H1 (cell line): ENCODE data around the gene OGG1. TPM values are rescaled to one million over a fixed set of nuclear protein-coding genes. Genes with fewer than 3 reads are reported as not detected.

Source experiments
- CTCF ChIA-PET: fragments of 300-600 bp; sonication (Branson Sonifier 250); formaldehyde crosslinking; loops from one replicate; lab custom pipeline; 2021; ENCODE audit not compliant: partially characterized antibody; lab: Charles Lee
- POLR2A ChIA-PET: fragments of 300-600 bp; sonication (Branson Sonifier 250); formaldehyde crosslinking; loops from one replicate; lab custom pipeline; 2021; ENCODE audit warnings: inconsistent platforms; ENCODE audit not compliant: partially characterized antibody; lab: Charles Lee
- DNase-seq, 2 experiments: peaks; one replicate each; pipeline versions ENCODE4 v3.0.0 to v3.0.0-alpha.2; 2010 to 2022; ENCODE audit warnings: low spot score in 2 of 2, low read depth in 1 of 2, mixed read lengths in 1 of 2
- FAIRE-seq: peaks from 2 replicates; lab custom pipeline; 2011; peaks lifted over from hg19 to GRCh38; lab: Jason Lieb, UNC
- H2AFZ ChIP-seq: 2 replicates; pipeline ENCODE4 v1.8.1; 2012; ENCODE audit warnings: low read length, inconsistent platforms
- H2AK5ac ChIP-seq: 2 replicates; pipeline ENCODE4 v1.6.1; 2013; ENCODE audit warnings: low read depth, low read length
- H2BK120ac ChIP-seq: replicated peaks from 2 replicates; pipeline ENCODE3; 2013; ENCODE audit warnings: low read depth, low read length, inconsistent platforms
- H2BK12ac ChIP-seq: 2 replicates; pipeline ENCODE4 v1.6.1; 2013; ENCODE audit warnings: low read depth, low read length
- H2BK15ac ChIP-seq: 2 replicates; pipeline ENCODE4 v1.6.1; 2013; ENCODE audit warnings: low read length
- H2BK20ac ChIP-seq: 2 replicates; pipeline ENCODE4 v1.6.1; 2013; ENCODE audit warnings: low read length
- H2BK5ac ChIP-seq: 2 replicates; pipeline ENCODE4 v1.6.1; 2013; ENCODE audit warnings: low read depth, low read length
- H3K14ac ChIP-seq: 2 replicates; pipeline ENCODE4 v1.6.1; 2013; ENCODE audit warnings: inconsistent platforms; ENCODE audit not compliant: insufficient read length
- H3K18ac ChIP-seq: 2 replicates; pipeline ENCODE4 v1.6.1; 2013; ENCODE audit warnings: low read length; ENCODE audit errors: extremely low read depth
- H3K23ac ChIP-seq: 2 replicates; pipeline ENCODE4 v1.6.1; 2013; ENCODE audit warnings: inconsistent platforms; ENCODE audit not compliant: insufficient read length
- H3K23me2 ChIP-seq: 2 replicates; pipeline ENCODE4 v1.6.1; 2013; ENCODE audit warnings: low read depth, low read length
- H3K27ac ChIP-seq: 2 replicates; pipeline ENCODE4 v1.6.1; 2011; ENCODE audit warnings: low read depth, low read length, inconsistent platforms
- H3K27me3 ChIP-seq, 4 experiments: replicated peaks in 1 of 4; 1 replicate in 1 of 4; 2 replicates in 3 of 4; pipeline versions ENCODE4 v1.6.1 to v1.8.1; 2011 to 2013; ENCODE audit warnings: low read length in 3 of 4, mild to moderate bottlenecking in 3 of 4, inconsistent platforms in 2 of 4, mixed read lengths in 2 of 4, moderate library complexity in 1 of 4; ENCODE audit not compliant: control insufficient read depth in 3 of 4, insufficient read depth in 3 of 4; ENCODE audit errors: extremely low read depth in 1 of 4
- H3K36me3 ChIP-seq, 4 experiments: 2 replicates each; pipeline versions ENCODE4 v1.6.1 to v1.8.1; 2011 to 2013; ENCODE audit warnings: mild to moderate bottlenecking in 4 of 4, low read length in 3 of 4, moderate library complexity in 2 of 4, control low read depth in 1 of 4, inconsistent platforms in 1 of 4; ENCODE audit not compliant: insufficient read depth in 4 of 4, control insufficient read depth in 2 of 4
- H3K4ac ChIP-seq: replicated peaks from 2 replicates; pipeline ENCODE3; 2013; ENCODE audit warnings: low read length, low read depth, mixed read lengths, inconsistent platforms; ENCODE audit not compliant: insufficient read length
- H3K4me1 ChIP-seq, 4 experiments: replicated peaks in 1 of 4; 1 replicate in 1 of 4; 2 replicates in 3 of 4; pipeline versions ENCODE4 v1.6.1 to v1.8.1; 2011 to 2013; ENCODE audit warnings: low read length in 3 of 4, inconsistent platforms in 2 of 4, mixed read lengths in 1 of 4; ENCODE audit not compliant: insufficient read depth in 4 of 4, control insufficient read depth in 3 of 4
- H3K4me2 ChIP-seq, 2 experiments: 2 replicates each; pipeline versions ENCODE4 v1.6.1 to v1.8.1; 2011 to 2013; ENCODE audit warnings: low read depth in 2 of 2, low read length in 2 of 2, control low read depth in 1 of 2, inconsistent platforms in 1 of 2, mild to moderate bottlenecking in 1 of 2; ENCODE audit not compliant: insufficient read depth in 1 of 2
- H3K4me3 ChIP-seq, 4 experiments: fragments of 200-600, 300-600 bp in 1 of 4; sonication (generic), shearing (Covaris generic), sonication (Bioruptor Twin) in 1 of 4; 2 replicates each; pipeline versions ENCODE4 v1.5.1 to v1.8.1; 2011 to 2016; ENCODE audit warnings: low read length in 4 of 4, low read depth in 3 of 4, control low read depth in 2 of 4, inconsistent platforms in 2 of 4, mild to moderate bottlenecking in 2 of 4, mixed read lengths in 1 of 4, moderate library complexity in 1 of 4; ENCODE audit not compliant: insufficient read depth in 2 of 4; ENCODE audit errors: extremely low read depth in 1 of 4
- H3K56ac ChIP-seq: replicated peaks from 2 replicates; pipeline ENCODE3; 2013; ENCODE audit warnings: low read depth, mild to moderate bottlenecking, mixed read lengths, low read length, inconsistent platforms; ENCODE audit not compliant: insufficient read length
- H3K79me1 ChIP-seq: 2 replicates; pipeline ENCODE4 v1.6.1; 2013; ENCODE audit warnings: low read depth, low read length, control low read depth
- H3K79me2 ChIP-seq, 2 experiments: 2 replicates each; pipeline versions ENCODE4 v1.6.1 to v1.8.1; 2012 to 2013; ENCODE audit warnings: low read length in 2 of 2, mild to moderate bottlenecking in 2 of 2, inconsistent platforms in 1 of 2; ENCODE audit not compliant: insufficient read depth in 2 of 2, control insufficient read depth in 1 of 2
- H3K9ac ChIP-seq, 4 experiments: replicated peaks in 1 of 4; 1 replicate in 1 of 4; 2 replicates in 3 of 4; pipeline versions ENCODE4 v1.6.1 to v1.8.1; 2011 to 2013; ENCODE audit warnings: low read depth in 3 of 4, low read length in 3 of 4, control low read depth in 2 of 4, mild to moderate bottlenecking in 2 of 4, moderate library complexity in 2 of 4, inconsistent platforms in 1 of 4; ENCODE audit errors: extremely low read depth in 1 of 4
- H3K9me3 ChIP-seq, 2 experiments: 2 replicates each; pipeline versions ENCODE4 v1.6.1 to v1.8.1; 2012 to 2013; ENCODE audit warnings: mild to moderate bottlenecking in 2 of 2, moderate library complexity in 2 of 2, control low read depth in 1 of 2, inconsistent platforms in 1 of 2, low read depth in 1 of 2, low read length in 1 of 2, mixed read lengths in 1 of 2; ENCODE audit not compliant: insufficient read depth in 2 of 2
- H4K20me1 ChIP-seq, 2 experiments: replicated peaks in 1 of 2; 2 replicates each; pipeline versions ENCODE3 to v1.8.1; 2011 to 2013; ENCODE audit warnings: inconsistent platforms in 2 of 2, low read length in 2 of 2, mild to moderate bottlenecking in 1 of 2; ENCODE audit not compliant: insufficient read depth in 2 of 2, control insufficient read depth in 1 of 2
- H4K5ac ChIP-seq: 2 replicates; pipeline ENCODE4 v1.6.1; 2013; ENCODE audit warnings: low read length, low read depth, mixed read lengths, inconsistent platforms; ENCODE audit not compliant: insufficient read length
- H4K8ac ChIP-seq: 2 replicates; pipeline ENCODE4 v1.8.0; 2013; ENCODE audit warnings: mild to moderate bottlenecking, moderate library complexity, low read length, inconsistent platforms; ENCODE audit not compliant: insufficient read depth; ENCODE audit errors: extremely low read depth
- H4K91ac ChIP-seq: replicated peaks from 2 replicates; pipeline ENCODE3; 2013; ENCODE audit warnings: low read length, mixed read lengths, inconsistent platforms; ENCODE audit not compliant: insufficient read length
- CHD2 ChIP-seq: IDR thresholded peaks from 2 replicates; pipeline ENCODE4 v1.6.1; 2012; ENCODE audit warnings: low read length, improper control_type of control experiment
- CTBP2 ChIP-seq: IDR thresholded peaks from 2 replicates; pipeline ENCODE4 v1.7.0; 2011; ENCODE audit warnings: borderline replicate concordance, mild to moderate bottlenecking, moderate library complexity, mixed read lengths, low read length; ENCODE audit not compliant: insufficient read depth, insufficient read length
- CTCF ChIP-seq, 3 experiments: IDR thresholded peaks; 1 replicate in 2 of 3; 2 replicates in 1 of 3; pipeline versions ENCODE4 v1.5.1 to v1.6.1; 2011; ENCODE audit warnings: low read length in 3 of 3, mild to moderate bottlenecking in 3 of 3, inconsistent platforms in 2 of 3, low read depth in 1 of 3, moderate library complexity in 1 of 3; ENCODE audit not compliant: insufficient read depth in 1 of 3; ENCODE audit errors: control extremely low read depth in 1 of 3
- HDAC2 ChIP-seq, 2 experiments: fragments of 300-600 bp in 1 of 2; sonication (generic) in 1 of 2; IDR thresholded peaks; 2 replicates each; pipeline ENCODE4 v1.6.1; 2011 to 2012; ENCODE audit warnings: low read depth in 2 of 2, low read length in 2 of 2, mild to moderate bottlenecking in 2 of 2, moderate library complexity in 2 of 2, borderline replicate concordance in 1 of 2, inconsistent platforms in 1 of 2
- KDM4A ChIP-seq: IDR thresholded peaks from one replicate; pipeline ENCODE4 v1.7.1; 2012; ENCODE audit warnings: low read depth, mild to moderate bottlenecking, moderate library complexity, low read length, inconsistent platforms; ENCODE audit not compliant: severe bottlenecking
- PHF8 ChIP-seq: fragments of 200-600 bp; sonication (generic); conservative IDR thresholded peaks from 2 replicates; pipeline ENCODE4 v1.7.1; 2012; ENCODE audit warnings: low read depth, mild to moderate bottlenecking, inconsistent platforms, low read length, moderate library complexity
- RFX5 ChIP-seq: IDR thresholded peaks from 2 replicates; pipeline ENCODE4 v1.6.1; 2011; ENCODE audit warnings: low read depth, low read length, improper control_type of control experiment, borderline replicate concordance
- RNF2 ChIP-seq: fragments of 200-900, 300-1000 bp; sonication (generic); IDR thresholded peaks from 2 replicates; pipeline ENCODE4 v1.7.1; 2016; ENCODE audit warnings: borderline replicate concordance, low read depth, mild to moderate bottlenecking, antibody characterized with exemption, low read length; ENCODE audit not compliant: poor library complexity, severe bottlenecking; ENCODE audit errors: missing control alignments
- SP2 ChIP-seq: IDR thresholded peaks from 2 replicates; pipeline ENCODE4 v1.6.1; 2012; ENCODE audit warnings: mild to moderate bottlenecking, low read length, inconsistent platforms
- SRF ChIP-seq: IDR thresholded peaks from 2 replicates; pipeline ENCODE4 v1.6.1; 2011; ENCODE audit warnings: mild to moderate bottlenecking, low read depth, low read length, moderate library complexity
- WGBS, 2 experiments: shearing (Covaris generic) in 1 of 2; methylation state at CpG; one replicate each; pipeline versions ENCODE4 v1.1.6 to v1.1.7; 2013 to 2015; ENCODE audit warnings: low lambda C conversion rate in 2 of 2, mixed read lengths in 2 of 2, inconsistent platforms in 1 of 2, low coverage in 1 of 2, missing lambda C conversion rate in 1 of 2; ENCODE audit not compliant: insufficient replicate concordance in 2 of 2, insufficient coverage in 1 of 2, insufficient read length in 1 of 2; ENCODE audit errors: extremely low coverage in 1 of 2, missing lambda C conversion rate in 1 of 2; 5-methylcytosine and 5-hydroxymethylcytosine counted together
- polyA plus RNA-seq, 7 experiments: library from polyadenylated mRNA; depleted of rRNA in 3 of 7; stranded (reverse) in 5 of 7; unstranded in 2 of 7; fragments of >200 nt in 5 of 7; fragments of 200-250 nt in 2 of 7; gene quantifications; 1 replicate in 5 of 7; 2 replicates in 1 of 7; 4 replicates in 1 of 7; pipeline versions ENCODE4 v1.2.1 to v1.2.3, GENCODE V29; 2011 to 2013; ENCODE audit warnings: missing spikeins in 2 of 7, mixed read lengths in 2 of 7
- total RNA-seq: library from RNA; stranded (reverse); fragmentation: NEBNext Ultra II Directional; extraction: Animal tissue kit (Norgen Biotek cat#: 25700); gene quantifications from 2 replicates; pipeline ENCODE4 v1.2.1, GENCODE V29; 2021

OGG1 gene
- total and polyA plus RNA-seq, 2 of the 8 experiments (the other 6 are each of a cell fraction or from before 2014, with no cell fraction given) = 29.6 to 46.8 TPM

GRCh38 chr3:9754678-9755077, 4.9 kb downstream of the OGG1 start:
- H3K4me3 ChIP-seq = no peak overlapping the region
- H3K27me3 ChIP-seq = no peaks in the 10 kb centered on the region
- H2BK5ac ChIP-seq = no peak overlapping the region
- H2AFZ ChIP-seq = no peak overlapping the region
- no peak overlapping the region for H2BK12ac ChIP-seq
- DNase-seq (no peak), FAIRE-seq (no peak)
- peaks cover 2% of the 10 kb centered on the region for H3K23me2 ChIP-seq
- H2AK5ac ChIP-seq = no peak overlapping the region
- peaks cover 0 to 11% of the 10 kb centered on the region in 2 experiments; a peak in 2 of 4 replicates for H3K79me2 ChIP-seq
- H3K18ac ChIP-seq = no peak overlapping the region
- H3K36me3 ChIP-seq = peaks cover 3 to 50% (median 29%) of the 10 kb centered on the region in 4 experiments
- ChIA-PET POLR2A (interaction anchor here (1.5 to 6.8 kb wide), 3 partner anchors 9 to 14 kb away, joined by 4 to 43 read pairs (median 31); partner anchors contain the start of gene CAMK1), CTCF (interaction anchor here (3.0 kb wide), 1 partner anchor 28 kb away, joined by 10 read pairs; no protein-coding TSS in a partner anchor)
- 94% methylated on average over 8 of the region's 8 CpGs; no CpG with 5 or more reads in 1 of the 2 experiments for WGBS, 2 experiments
- no peak overlapping the region for H4K91ac ChIP-seq
- H4K8ac ChIP-seq = no peak overlapping the region
- peaks cover 7% of the 10 kb centered on the region for H3K79me1 ChIP-seq
- H3K56ac ChIP-seq = no peak overlapping the region
- peaks cover 0 to 12% of the 10 kb centered on the region in 2 experiments for H4K20me1 ChIP-seq
- no peaks in the 10 kb centered on the region for H3K9me3 ChIP-seq
- H3K27ac ChIP-seq = no peak overlapping the region
- H3K4me2 ChIP-seq = no peak overlapping the region
- H3K4ac ChIP-seq = no peak overlapping the region
- no peak overlapping the region for H3K9ac ChIP-seq
- H3K23ac ChIP-seq = no peak overlapping the region
- no peak overlapping the region for H3K14ac ChIP-seq
- H4K5ac ChIP-seq = no peak overlapping the region
- no peak overlapping the region for H2BK15ac ChIP-seq
- peaks cover 0 to 6% (median 4%) of the 10 kb centered on the region in 4 experiments; a peak in 4 of 7 replicates for H3K4me1 ChIP-seq
- H2BK120ac ChIP-seq = no peak overlapping the region
- H2BK20ac ChIP-seq = no peak overlapping the region
- TF ChIP-seq KDM4A (no peak), CTBP2 (no peak), SP2 (no peak), CTCF (IDR thresholded peaks at IDR 0.05; ENCODE audit: control extremely low read depth in 1 of 3, insufficient read depth in 1 of 3, low read depth in 1 of 3, low read length in 3 of 3) (no peak), HDAC2 (IDR thresholded peaks at IDR 0.05; ENCODE audit: borderline replicate concordance in 1 of 2, low read depth in 2 of 2, low read length in 2 of 2) (no peak), SRF (no peak), CHD2 (no peak), PHF8 (no peak), RFX5 (no peak), RNF2 (no peak)
